K562 (cell line): ENCODE results near the gene ANK3. TPM values are rescaled to one million over a fixed set of nuclear protein-coding genes. Genes with fewer than 3 reads are reported as not detected.

Experiments
- ATAC-seq: fragments of 200-7000 bp; cut with Tn5 transposase; 3 replicates; pipeline ENCODE4 v1.9.1; 2020; ENCODE audit warnings: moderate library complexity
- BruUV-seq: library from RNA; stranded (reverse); fragments of 400-500 nt; replicated peaks from 2 replicates; lab custom pipeline; 2021; lab: Mats Ljungman, UMichigan
- CTCF ChIA-PET: fragments of 300-600 bp; formaldehyde crosslinking; extraction: SDS; loops from one replicate; lab custom pipeline; 2021; ENCODE audit warnings: low intra/inter-chr PET ratio; lab: Yijun Ruan, JAX
- POLR2A ChIA-PET: fragments of 300-600, 350-650 bp; sonication (Branson Sonifier 250); formaldehyde crosslinking; extraction: SDS; loops from one replicate; lab custom pipeline; 2021; ENCODE audit warnings: antibody characterized with exemption, inconsistent platforms; lab: Yijun Ruan, JAX
- DNase-seq, 4 experiments: peaks; one replicate each; pipeline versions ENCODE4 v3.0.0 to v3.0.0-alpha.2; 2011 to 2018; ENCODE audit warnings: low spot score in 3 of 4, mixed read lengths in 3 of 4; ENCODE audit errors: extremely low read depth in 1 of 4
- FAIRE-seq: peaks from 2 replicates; lab custom pipeline; 2011; peaks lifted over from hg19 to GRCh38; lab: Jason Lieb, UNC
- H2AFZ ChIP-seq: 2 replicates; pipeline ENCODE4 v1.6.0; 2011; ENCODE audit warnings: low read depth, low read length, control low read depth, inconsistent platforms
- H3K27ac ChIP-seq: fragments of 200-600 bp; 3 replicates; pipeline ENCODE4 v1.8.0; 2011; ENCODE audit warnings: low read depth, mild to moderate bottlenecking, control low read depth, inconsistent platforms, low read length, moderate library complexity, mixed read lengths; ENCODE audit errors: extremely low read depth
- H3K27me3 ChIP-seq, 2 experiments: fragments of 300-600 bp in 1 of 2; 2 replicates in 1 of 2; 3 replicates in 1 of 2; pipeline versions ENCODE4 v1.6.0 to v1.8.0; 2011; ENCODE audit warnings: inconsistent platforms in 2 of 2, low read length in 2 of 2, mild to moderate bottlenecking in 1 of 2, mixed read lengths in 1 of 2, moderate library complexity in 1 of 2; ENCODE audit not compliant: control insufficient read depth in 2 of 2, insufficient read depth in 2 of 2
- H3K36me3 ChIP-seq: fragments of 300-600 bp; 3 replicates; pipeline ENCODE4 v1.8.0; 2011; ENCODE audit warnings: mild to moderate bottlenecking, low read length, inconsistent platforms; ENCODE audit not compliant: control insufficient read depth, insufficient read depth
- H3K4me1 ChIP-seq, 2 experiments: fragments of 200-600 bp in 1 of 2; replicated peaks in 1 of 2; 2 replicates in 1 of 2; 3 replicates in 1 of 2; pipeline versions ENCODE4 v1.5.1 to v1.8.0; 2011; ENCODE audit warnings: inconsistent platforms in 2 of 2, low read length in 2 of 2, mild to moderate bottlenecking in 1 of 2, mixed read lengths in 1 of 2, moderate library complexity in 1 of 2; ENCODE audit not compliant: control insufficient read depth in 2 of 2, insufficient read depth in 2 of 2
- H3K4me2 ChIP-seq: 2 replicates; pipeline ENCODE4 v1.6.1; 2011; ENCODE audit warnings: low read length, control low read depth, inconsistent platforms, mixed read lengths; ENCODE audit not compliant: insufficient read depth
- H3K4me3 ChIP-seq: fragments of 200-600 bp; sonication (generic), shearing (Covaris generic); 2 replicates; pipeline ENCODE4 v1.5.1; 2016; ENCODE audit warnings: control low read depth, inconsistent platforms
- H3K79me2 ChIP-seq: fragments of 200-600 bp; 3 replicates; pipeline ENCODE4 v1.8.0; 2011; ENCODE audit warnings: low read length, inconsistent platforms; ENCODE audit not compliant: control insufficient read depth, insufficient read depth
- H3K9ac ChIP-seq, 2 experiments: 2 replicates each; pipeline versions ENCODE4 v1.6.0 to v1.6.1; 2011; ENCODE audit warnings: low read depth in 2 of 2, low read length in 2 of 2, control low read depth in 1 of 2, inconsistent platforms in 1 of 2, mild to moderate bottlenecking in 1 of 2, mixed read lengths in 1 of 2; ENCODE audit not compliant: insufficient read depth in 1 of 2
- H3K9me1 ChIP-seq: one replicate; pipeline ENCODE4 v1.6.0; 2011; ENCODE audit warnings: inconsistent platforms, mild to moderate bottlenecking, low read length, moderate library complexity; ENCODE audit not compliant: control insufficient read depth, insufficient read depth
- H3K9me3 ChIP-seq: replicated peaks from 2 replicates; pipeline ENCODE4 v1.5.1; 2011; ENCODE audit warnings: low read depth, low read length, inconsistent platforms; ENCODE audit not compliant: control insufficient read depth, insufficient read depth
- H4K20me1 ChIP-seq: replicated peaks from 2 replicates; pipeline ENCODE4 v1.6.1; 2011; ENCODE audit warnings: low read length, inconsistent platforms, mixed read lengths; ENCODE audit not compliant: control insufficient read depth, insufficient read depth
- ESRRB ChIP-seq: fragments of 250-450 bp; sonication (Bioruptor Pico); IDR thresholded peaks from 2 replicates; pipeline ENCODE4 v1.5.0; 2020; ENCODE audit warnings: mild to moderate bottlenecking, moderate library complexity, borderline replicate concordance
- GTF2B ChIP-seq: IDR thresholded peaks from 2 replicates; pipeline ENCODE4 v1.6.1; 2011; ENCODE audit not compliant: insufficient read length; ENCODE audit errors: extremely low read depth
- ILF3 ChIP-seq: fragments of 450-650 bp; IDR thresholded peaks from 2 replicates; pipeline ENCODE4 v1.6.1; 2018; ENCODE audit warnings: antibody characterized with exemption, mild to moderate bottlenecking, moderate library complexity, borderline replicate concordance
- MITF ChIP-seq: IDR thresholded peaks from 2 replicates; pipeline ENCODE4 v1.6.1; 2014; ENCODE audit warnings: antibody characterized with exemption
- NBN ChIP-seq: fragments of 450-650 bp; IDR thresholded peaks from 2 replicates; pipeline ENCODE4 v1.6.1; 2016; ENCODE audit warnings: low read depth, mild to moderate bottlenecking
- NR0B1 ChIP-seq: fragments of 450-650 bp; IDR thresholded peaks from one replicate; pipeline ENCODE4 v1.6.1; 2018; ENCODE audit warnings: mild to moderate bottlenecking, moderate library complexity; ENCODE audit not compliant: partially characterized antibody
- NUFIP1 ChIP-seq: fragments of 450-650 bp; IDR thresholded peaks from 2 replicates; pipeline ENCODE4 v1.6.1; 2018; ENCODE audit not compliant: partially characterized antibody
- POLR2A ChIP-seq: fragments of 450-650 bp; conservative IDR thresholded peaks from 2 replicates; pipeline ENCODE4 v1.6.1; 2016
- SRSF1 ChIP-seq: fragments of 200-400 bp; formaldehyde crosslinking; IDR thresholded peaks from 2 replicates; pipeline ENCODE4 v1.6.1; 2017; ENCODE audit warnings: mild to moderate bottlenecking, low read depth, low read length, moderate library complexity
- TAF15 ChIP-seq: fragments of 200-400 bp; formaldehyde crosslinking; IDR thresholded peaks from 2 replicates; pipeline ENCODE4 v1.6.1; 2017; ENCODE audit warnings: mild to moderate bottlenecking, low read depth, low read length, moderate library complexity
- TCF3 ChIP-seq: sonication (generic); formaldehyde crosslinking; IDR thresholded peaks from 2 replicates; pipeline ENCODE4 v1.4.0; 2020; ENCODE audit warnings: mild to moderate bottlenecking, missing genetic modification reagents
- TFAP4 ChIP-seq: sonication (generic); formaldehyde crosslinking; IDR thresholded peaks from 2 replicates; pipeline ENCODE4 v1.8.0; 2022; ENCODE audit warnings: missing genetic modification reagents, mild to moderate bottlenecking, moderate library complexity, borderline replicate concordance
- TFE3 ChIP-seq: fragments of 450-650 bp; formaldehyde crosslinking; IDR thresholded peaks from 2 replicates; pipeline ENCODE4 v1.4.0; 2020; ENCODE audit warnings: mild to moderate bottlenecking, mixed read lengths
- TRIM28 ChIP-seq: fragments of 450-650 bp; IDR thresholded peaks from 2 replicates; pipeline ENCODE4 v1.6.1; 2017
- ZNF134 ChIP-seq: fragments of 250-450 bp; sonication (Bioruptor Pico); conservative IDR thresholded peaks from 2 replicates; pipeline ENCODE4 v1.4.0; 2020
- ZNF717 ChIP-seq: fragments of 250-450 bp; sonication (Bioruptor Pico); IDR thresholded peaks from 2 replicates; pipeline ENCODE4 v1.5.0; 2021
- WGBS: fragments of 100-300 bp; shearing (Covaris generic); methylation state at CpG from one replicate; pipeline ENCODE4 v1.1.6; 2016; ENCODE audit warnings: low coverage, mixed read lengths; ENCODE audit not compliant: insufficient coverage; ENCODE audit errors: missing lambda C conversion rate; 5-methylcytosine and 5-hydroxymethylcytosine counted together
- in situ Hi-C: fragments of 300-500 bp; cut with MboI; formaldehyde crosslinking; loops from 4 replicates; pipeline ENCODE4 v1.15.0; 2018; ENCODE audit warnings: inconsistent platforms, mixed read lengths
- intact Hi-C: fragments of 100-400 bp; cut with micrococcal nuclease; formaldehyde crosslinking; loops from 2 replicates; pipeline ENCODE4 v1.14.2; 2022
- polyA plus RNA-seq, 8 experiments: library from polyadenylated mRNA; depleted of rRNA in 4 of 8; stranded (reverse) in 5 of 8; unstranded in 3 of 8; fragments of >200 nt; fragmentation: Nextera tagmentation in 2 of 8; fragmentation: Illumina TruSeq in 1 of 8; extraction: Ambion mirVana in 2 of 8; extraction: Trizol in 1 of 8; gene quantifications; 2 replicates each; pipeline versions ENCODE4 v1.2.1 to v1.2.3, GENCODE V29; 2011 to 2014; ENCODE audit warnings: inconsistent platforms in 1 of 8, missing spikeins in 1 of 8
- total RNA-seq, 7 experiments: library from RNA; depleted of rRNA in 6 of 7; stranded (reverse); fragments of >200 nt in 6 of 7; fragmentation: Illumina TruSeq in 2 of 7; extraction: Trizol in 2 of 7; gene quantifications; 2 replicates each; pipeline versions ENCODE4 v1.2.1 to v1.2.3, GENCODE V29; 2011 to 2021; ENCODE audit warnings: low replicate concordance in 1 of 7

The ANK3 gene
- total and polyA plus RNA-seq, 9 of the 15 experiments (the other 6 are each of a cell fraction or from before 2014, with no cell fraction given), result 10.0 to 32.3 (median 17.9) TPM

GRCh38 chr10:60323162-60323561 lies 66.5 kb downstream of the ANK3 start (continued):
- TF ChIP-seq NR0B1 (no peak), ILF3 (no peak)

GRCh38 chr10:60320666-60321065 lies 69.0 kb downstream of the ANK3 start:
- Histone ChIP-seq H3K9ac (no peak overlapping the region), H3K4me1 (peaks cover 0 to 7% of the 10 kb centered on the region in 2 experiments; a peak in 4 of 5 replicates), H3K27ac (no peak overlapping the region), H3K27me3 (no peaks in the 10 kb centered on the region), H3K4me2 (no peak overlapping the region), H3K9me3 (no peaks in the 10 kb centered on the region), H3K4me3 (no peak overlapping the region), H3K79me2 (no peaks in the 10 kb centered on the region), H3K36me3 (no peaks in the 10 kb centered on the region), H2AFZ (no peak overlapping the region), H3K9me1 (no peaks in the 10 kb centered on the region), H4K20me1 (no peaks in the 10 kb centered on the region)
- ATAC-seq, result no peak
- CTCF ChIA-PET, result no interaction called here
- no TSS peak for BruUV-seq
- POLR2A ChIA-PET, result interaction anchor here (0.7 kb wide), 1 partner anchor 1350 kb away, joined by 3 read pairs; no protein-coding TSS in a partner anchor
- DNase-seq, result no peak
- intact Hi-C loops, result no loop called here
- in situ Hi-C loops, result no loop called here
- FAIRE-seq, result no peak
- 15% methylated on average over 1 of the region's 1 CpG for whole genome bisulfite sequencing
- TF ChIP-seq SRSF1 (no peak), ZNF134 (no peak), NUFIP1 (no peak), TFE3 (no peak), TCF3 (no peak), POLR2A (no peak), ZNF717 (CRISPR knock-in tag) (no peak), ESRRB (no peak), GTF2B (no peak), TRIM28 (no peak), MITF (no peak), TFAP4 (CRISPR knock-in tag) (no peak), TAF15 (no peak), NBN (no peak)
